HUDEP-2 (cell line): Measurements from ENCODE around the gene IGFN1.

Experiments
- DNase-seq, 76 experiments: peaks; one replicate each; lab custom pipeline; 2025; ENCODE audit not compliant: unreplicated experiment in 76 of 76; lab: John Stamatoyannopoulos, UW

Gene IGFN1

GRCh38 chr1:201261771-201262547 lies 71.3 kb downstream of the IGFN1 start:
- no peak for DNase-seq

- DNase-seq: no peak
Measured at GRCh38 chr1:201262963-201263608, 72.5 kb downstream of the IGFN1 start.

- DNase-seq: no peak
Measured at GRCh38 chr1:201264072-201264471, 73.4 kb downstream of the IGFN1 start.

GRCh38 chr1:201264554-201264953 lies 73.9 kb downstream of the IGFN1 start:
- no peak for DNase-seq

GRCh38 chr1:201265756-201266155 lies 75.1 kb downstream of the IGFN1 start:
- DNase-seq: peak in 5 of 76 experiments; percentile 3 to 25 (median 14)

GRCh38 chr1:201266276-201266675 lies 75.7 kb downstream of the IGFN1 start:
- no peak for DNase-seq

- DNase-seq: peak in 7 of 76 experiments; percentile 11 to 26 (median 14)
Measured at GRCh38 chr1:201266774-201267173, 76.2 kb downstream of the IGFN1 start.

- no peak for DNase-seq
Measured at GRCh38 chr1:201267481-201268229, 77.0 kb downstream of the IGFN1 start.

GRCh38 chr1:201268604-201269151 lies 78.1 kb downstream of the IGFN1 start:
- no peak for DNase-seq

GRCh38 chr1:201269281-201269680 lies 78.7 kb downstream of the IGFN1 start:
- no peak for DNase-seq

GRCh38 chr1:201269900-201270410 lies 79.3 kb downstream of the IGFN1 start:
- DNase-seq: no peak

GRCh38 chr1:201270616-201271390 lies 80.2 kb downstream of the IGFN1 start:
- no peak for DNase-seq

- no peak for DNase-seq
Measured at GRCh38 chr1:201272799-201273198, 82.2 kb downstream of the IGFN1 start.

- peak in 1 of 76 experiments; percentile 25 for DNase-seq
Measured at GRCh38 chr1:201274616-201275252, 84.1 kb downstream of the IGFN1 start.

GRCh38 chr1:201275253-201275666 lies 84.6 kb downstream of the IGFN1 start:
- peak in 75 of 76 experiments; percentile 47 to 97 (median 91) for DNase-seq

GRCh38 chr1:201276891-201277290 lies 86.3 kb downstream of the IGFN1 start:
- peak in 47 of 76 experiments; percentile 7 to 75 (median 50) for DNase-seq

- no peak for DNase-seq
Measured at GRCh38 chr1:201277441-201277840, 86.8 kb downstream of the IGFN1 start.
